Colon (tissue), 2 donors: ENCODE results near the gene TPCN2.

ENCODE experiments used
- FAIRE-seq: peaks from 2 replicates; lab custom pipeline; 2012; peaks lifted over from hg19 to GRCh38; lab: Jason Lieb, UNC
- donor health status: control.
- donor health status: control.

Gene TPCN2

DNA sequence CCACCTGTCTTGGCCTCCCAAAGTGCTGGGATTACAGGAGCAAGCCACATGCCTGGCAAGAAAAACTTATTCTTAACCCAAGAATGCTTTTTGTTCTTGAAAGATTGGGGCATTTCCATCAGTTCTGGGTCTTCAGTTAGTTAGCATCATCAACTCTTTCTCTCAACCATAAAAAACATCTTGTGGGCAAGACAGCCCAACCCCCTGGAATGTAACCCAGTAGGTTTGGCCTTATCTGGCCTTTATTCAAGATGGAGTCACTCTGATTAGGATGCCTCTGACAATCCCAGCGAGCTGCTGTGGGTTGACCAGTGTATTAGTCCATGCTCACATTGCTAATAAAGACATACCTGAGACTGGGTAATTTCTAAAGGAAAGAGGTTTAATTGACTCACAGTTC, 9.2 kb upstream of the TPCN2 start:
- FAIRE-seq, result no peak

DNA sequence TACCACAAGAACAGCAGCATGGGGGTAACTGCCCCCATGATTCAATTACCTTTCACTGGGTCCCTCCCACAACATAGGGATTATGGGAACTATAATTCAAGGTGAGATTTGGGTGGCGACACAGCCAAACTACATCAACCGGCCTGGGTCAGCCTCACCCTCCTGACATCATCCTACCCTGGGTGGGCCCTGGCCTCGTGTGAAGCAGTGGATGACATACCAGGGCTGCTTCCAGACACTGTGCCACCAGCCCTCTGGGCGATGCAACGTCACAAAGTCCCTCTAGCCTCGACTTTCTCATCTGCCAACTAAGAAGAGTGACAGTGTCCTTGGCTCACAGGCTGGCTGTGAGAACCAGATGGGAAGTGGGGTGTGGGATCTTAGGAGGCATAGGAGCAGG, 8.7 kb upstream of the TPCN2 start:
- FAIRE-seq, result no peak

DNA sequence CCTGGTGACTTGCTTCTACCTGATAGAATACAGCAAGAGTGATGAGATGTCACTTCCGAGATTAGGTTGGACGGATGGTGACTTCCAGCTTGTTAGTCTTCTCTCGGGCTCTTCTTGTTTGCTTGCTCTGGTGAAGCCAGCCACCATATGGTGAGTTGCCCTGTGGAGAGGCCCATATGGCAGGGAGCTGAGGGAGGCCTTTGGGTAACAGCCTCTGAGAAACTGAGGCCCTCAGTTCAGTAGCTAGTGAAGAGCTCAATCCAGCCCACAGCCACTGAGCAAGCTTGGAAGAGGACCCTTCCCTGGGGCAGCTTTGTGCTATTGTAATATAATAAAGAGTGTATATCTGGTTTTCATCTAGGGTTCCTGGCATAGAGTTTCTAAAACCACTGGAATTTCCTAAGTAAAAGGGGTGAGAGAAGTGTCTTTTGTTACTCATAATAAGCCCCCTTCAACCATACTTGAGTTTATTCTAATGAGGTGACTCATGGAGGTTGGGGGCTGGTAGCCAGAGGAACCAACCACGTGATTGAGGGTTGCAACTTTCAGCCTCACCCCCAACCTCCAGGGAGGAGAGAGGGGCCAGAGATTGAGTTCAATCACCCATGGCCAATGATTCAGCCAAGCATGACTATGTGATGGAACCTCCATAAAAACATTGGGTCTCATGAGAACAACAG, 8.0 kb upstream of the TPCN2 start:
- no peak for FAIRE-seq

DNA sequence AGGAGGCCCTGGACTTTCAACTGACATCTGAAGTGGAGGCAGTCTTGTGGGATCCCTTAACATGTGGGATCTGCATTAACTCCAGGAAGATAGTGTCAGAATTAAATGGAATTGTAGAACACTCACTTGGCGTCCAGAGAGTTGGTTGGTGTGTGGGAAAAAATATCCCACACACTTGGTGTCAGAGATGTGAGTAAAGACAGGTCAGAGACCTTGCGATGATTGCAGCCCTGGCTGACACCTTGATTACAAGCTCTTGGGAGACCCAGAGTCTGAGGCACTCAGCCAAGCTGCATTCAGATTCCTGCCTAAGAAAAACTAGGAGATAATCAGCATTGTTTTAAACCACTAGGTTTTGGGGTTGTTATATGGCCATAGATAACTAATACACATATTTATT, 7.2 kb upstream of the TPCN2 start:
- no peak for FAIRE-seq

DNA sequence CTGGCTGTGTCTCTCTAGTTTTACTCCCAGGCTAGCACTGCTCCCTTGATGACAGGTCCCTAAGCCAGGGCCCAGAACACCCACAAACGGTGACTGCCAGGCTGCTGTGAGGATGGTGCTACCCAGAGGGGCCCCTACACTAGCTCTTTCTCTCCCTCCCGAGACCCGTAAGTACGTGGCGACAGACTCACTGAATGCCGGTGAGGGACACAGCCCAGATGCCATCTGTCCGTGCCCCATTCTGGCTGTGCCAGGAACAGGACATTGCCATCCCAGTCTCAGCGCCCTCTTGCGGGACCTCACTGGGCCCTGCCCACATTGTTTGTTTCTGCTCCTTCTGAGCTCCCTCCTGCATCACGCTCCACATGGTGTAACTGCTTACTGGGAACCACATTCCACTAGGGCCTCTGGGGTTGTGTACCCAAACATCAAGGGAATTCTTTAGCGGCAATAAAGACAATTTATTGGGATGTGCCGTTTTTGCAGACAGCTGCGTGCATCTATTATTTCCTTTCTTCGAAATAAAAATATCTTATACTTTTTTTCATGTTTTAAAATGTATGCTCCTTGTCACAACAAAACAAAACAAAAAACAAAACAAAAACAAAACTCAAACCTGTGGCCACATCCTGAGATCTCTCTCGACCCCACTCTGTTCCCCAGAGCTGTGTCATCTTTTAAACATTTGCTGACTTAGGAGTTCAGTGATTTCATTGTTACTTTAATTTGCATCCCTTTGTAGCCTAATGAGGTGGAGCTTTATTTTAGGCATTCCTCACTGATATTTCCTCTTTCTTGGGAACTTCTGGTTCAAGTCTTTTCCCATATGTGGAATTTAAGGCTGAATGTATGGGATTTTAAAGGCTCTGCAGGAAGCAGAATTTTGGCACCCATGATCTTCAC, 4.4 kb upstream of the TPCN2 start:
- FAIRE-seq, result no peak

DNA sequence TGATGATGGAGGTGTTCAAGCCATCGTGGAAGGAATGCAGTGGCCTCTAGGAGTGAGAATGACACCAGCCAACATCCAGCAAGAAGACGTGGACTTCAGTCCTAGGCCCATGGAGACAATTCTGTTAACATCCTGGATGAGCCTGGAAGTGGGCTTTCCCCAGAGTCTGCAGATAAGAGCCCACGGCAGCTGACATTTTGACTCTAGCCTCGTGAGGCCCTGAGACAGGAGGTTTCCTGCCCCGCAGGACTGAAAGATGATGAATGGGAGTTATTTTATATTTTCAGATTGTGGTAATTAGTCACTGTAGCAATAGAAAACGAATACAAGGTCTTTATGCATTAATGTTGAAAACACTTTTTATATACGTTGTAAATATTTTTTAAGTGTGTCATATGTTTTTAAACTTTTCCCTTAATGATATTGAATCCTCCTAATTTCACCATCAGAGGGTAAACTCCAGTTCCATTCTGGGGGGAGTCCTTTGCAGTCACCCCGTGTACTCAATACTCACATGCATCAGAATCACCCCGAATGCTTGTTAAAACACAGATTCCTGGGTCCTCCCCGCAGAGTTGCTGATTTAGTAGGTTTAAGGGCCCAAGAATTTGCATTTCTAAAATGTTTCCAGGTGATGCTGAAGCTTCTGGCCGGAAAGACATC, 570 bp upstream of the TPCN2 start:
- no peak for FAIRE-seq

DNA sequence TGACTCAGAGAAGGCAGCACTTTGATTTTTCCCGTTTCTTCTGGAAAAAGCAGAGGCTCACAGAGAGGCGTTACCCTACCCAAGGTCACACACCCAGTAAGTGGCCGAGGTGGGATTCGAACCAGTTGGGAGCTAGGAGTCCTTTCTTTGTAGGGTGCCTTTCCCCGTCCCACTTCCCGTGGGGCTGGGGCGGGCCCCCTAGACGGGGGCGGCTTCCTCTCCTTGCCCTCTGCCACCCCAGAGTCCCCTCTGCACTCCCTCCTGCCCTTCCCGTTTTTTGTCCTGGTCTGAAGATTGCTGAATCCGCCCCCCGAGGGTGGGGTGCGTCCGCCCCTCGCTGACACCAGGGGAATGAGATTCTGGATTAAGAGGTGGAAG, 747 bp downstream of the TPCN2 start:
- FAIRE-seq, result no peak

DNA sequence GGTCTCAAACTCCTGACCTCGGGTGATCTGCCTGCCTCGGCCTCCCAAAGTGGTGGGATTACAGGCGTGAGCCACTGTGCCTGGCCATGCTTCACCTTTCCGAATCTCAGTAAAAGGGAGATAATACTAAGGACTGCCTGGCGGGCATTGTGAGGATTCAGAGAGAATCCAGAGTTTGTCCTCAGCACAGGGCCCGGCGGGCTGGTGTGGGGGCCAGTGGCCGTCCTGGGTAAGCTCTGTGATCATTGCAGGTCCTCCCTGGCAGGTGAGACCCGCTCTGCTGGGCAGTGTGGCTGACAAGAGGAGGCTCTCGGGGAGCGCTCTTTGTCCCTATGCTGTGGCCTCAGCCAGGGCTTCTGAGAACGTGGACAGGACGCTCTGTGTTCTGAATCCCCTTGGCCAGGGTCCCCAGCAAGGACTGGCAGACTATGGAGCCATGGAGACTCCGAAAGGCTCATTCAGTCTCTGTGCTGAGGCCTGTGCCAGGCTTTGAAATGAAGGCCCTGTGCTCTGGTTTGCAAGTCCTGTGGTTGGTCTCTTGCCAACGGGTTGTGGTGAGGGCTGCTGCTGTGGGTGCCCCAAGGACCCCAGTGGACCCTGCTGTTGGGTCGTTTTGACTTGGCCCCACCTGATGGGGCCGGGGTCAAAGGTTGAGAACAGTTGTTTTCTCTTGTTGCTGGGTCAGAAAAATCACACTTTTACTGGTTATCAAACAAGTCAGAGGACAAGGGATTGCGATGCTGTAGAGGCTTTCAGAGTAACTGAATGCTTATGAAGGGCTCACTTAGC, 2.1 kb downstream of the TPCN2 start:
- no peak for FAIRE-seq

DNA sequence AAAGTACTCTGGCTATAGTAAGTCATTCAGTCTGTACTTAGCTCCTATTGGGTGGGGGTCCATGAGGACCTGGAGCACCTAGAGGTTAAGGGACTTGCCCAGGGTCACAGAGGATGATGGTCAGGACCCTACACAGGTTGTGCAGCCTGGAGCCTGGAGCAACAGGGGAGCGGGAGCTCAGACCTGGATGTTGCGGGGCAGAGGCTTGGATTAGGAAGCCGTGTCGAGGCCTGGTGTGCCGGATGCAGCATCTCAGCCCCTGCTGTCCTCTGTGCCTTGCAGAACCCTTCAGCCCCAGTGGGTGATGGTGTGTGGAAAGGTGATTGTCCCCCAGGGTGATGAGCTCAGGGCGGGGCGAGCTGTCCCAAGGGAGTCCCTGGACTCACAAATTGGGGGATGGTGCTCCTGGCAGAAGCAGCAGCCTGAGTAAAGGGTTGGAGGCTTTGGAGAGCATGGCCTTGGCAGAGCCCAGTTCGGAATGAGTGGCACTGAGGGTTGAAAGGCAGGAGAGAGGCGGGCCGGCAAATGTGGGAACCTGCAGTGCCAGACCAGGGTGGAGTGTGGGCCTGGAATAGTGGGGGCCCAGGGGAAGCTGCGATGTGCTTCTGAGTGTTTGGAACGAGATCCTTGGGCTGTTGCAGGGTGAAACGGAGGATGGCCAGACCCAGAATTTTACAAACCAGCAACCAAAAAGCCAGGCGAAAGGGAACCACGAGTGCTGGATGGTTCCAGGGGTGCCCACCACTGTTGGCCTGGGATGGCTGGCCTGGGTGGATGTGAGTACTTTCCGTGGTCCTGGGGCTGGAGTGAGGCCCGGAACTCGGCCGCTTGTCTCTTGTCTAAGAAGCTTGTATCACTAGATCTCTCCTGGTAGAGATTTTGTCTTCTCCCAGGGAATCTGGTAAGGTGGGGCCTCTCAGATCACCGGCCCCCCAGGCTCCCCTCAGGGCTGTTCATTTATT, 2.9 kb downstream of the TPCN2 start:
- no peak for FAIRE-seq

DNA sequence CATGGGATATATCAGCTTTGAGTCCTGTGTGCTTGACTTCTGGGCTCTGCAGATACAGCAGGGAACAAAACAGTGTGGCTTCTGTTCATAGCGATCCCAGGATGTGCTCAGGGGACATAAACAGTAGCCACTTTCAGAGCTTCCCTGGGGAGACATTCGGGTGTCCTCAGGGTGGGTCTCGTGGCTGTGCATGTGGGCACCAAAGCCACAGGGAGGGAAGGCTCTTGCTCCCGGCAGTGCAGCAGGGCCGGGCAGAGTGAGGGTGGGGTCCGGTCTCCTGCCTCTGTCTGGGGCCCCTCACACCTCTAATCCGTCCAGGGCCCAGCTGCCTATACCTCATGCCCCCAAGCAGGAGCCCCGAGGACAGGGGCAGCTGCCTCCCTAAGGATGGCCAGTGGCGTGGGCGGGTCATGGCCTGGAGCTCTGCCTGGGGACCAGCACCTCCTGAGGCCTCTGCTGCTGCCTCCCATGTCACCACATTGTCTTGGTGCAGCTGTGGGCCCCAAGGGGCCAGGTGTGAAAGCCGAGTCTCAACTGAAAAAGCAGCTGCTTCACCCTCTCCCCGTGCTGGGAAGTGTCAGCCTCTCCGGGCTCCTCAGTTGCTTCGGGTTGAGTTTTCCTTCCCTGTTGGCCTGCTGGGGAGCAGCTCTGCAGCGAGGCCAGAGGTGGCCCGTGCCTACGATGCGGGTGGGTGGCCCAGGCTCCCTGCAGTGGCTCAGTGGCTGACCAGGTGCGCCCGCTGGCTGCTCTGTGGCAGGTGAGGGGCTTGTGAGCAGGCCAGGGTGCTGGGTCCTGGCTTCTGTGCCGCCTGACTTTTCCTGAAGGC, 3.8 kb downstream of the TPCN2 start:
- FAIRE-seq, result no peak

DNA sequence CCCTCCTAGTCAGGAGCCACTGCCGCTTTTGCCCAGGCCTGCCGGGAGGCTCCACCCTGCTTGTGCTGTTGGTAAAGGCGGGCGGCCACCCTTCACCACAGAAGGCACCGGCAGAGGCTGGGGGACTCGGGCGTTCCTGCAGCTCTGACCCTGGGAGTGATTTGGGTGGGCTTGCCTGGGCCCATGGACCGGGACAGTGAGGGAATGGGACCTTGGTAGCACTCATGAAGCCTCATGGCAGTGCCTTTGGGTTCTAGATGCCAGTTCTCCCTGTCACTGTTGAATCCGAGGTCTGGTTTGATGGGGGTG, 4.4 kb downstream of the TPCN2 start:
- FAIRE-seq, result no peak

DNA sequence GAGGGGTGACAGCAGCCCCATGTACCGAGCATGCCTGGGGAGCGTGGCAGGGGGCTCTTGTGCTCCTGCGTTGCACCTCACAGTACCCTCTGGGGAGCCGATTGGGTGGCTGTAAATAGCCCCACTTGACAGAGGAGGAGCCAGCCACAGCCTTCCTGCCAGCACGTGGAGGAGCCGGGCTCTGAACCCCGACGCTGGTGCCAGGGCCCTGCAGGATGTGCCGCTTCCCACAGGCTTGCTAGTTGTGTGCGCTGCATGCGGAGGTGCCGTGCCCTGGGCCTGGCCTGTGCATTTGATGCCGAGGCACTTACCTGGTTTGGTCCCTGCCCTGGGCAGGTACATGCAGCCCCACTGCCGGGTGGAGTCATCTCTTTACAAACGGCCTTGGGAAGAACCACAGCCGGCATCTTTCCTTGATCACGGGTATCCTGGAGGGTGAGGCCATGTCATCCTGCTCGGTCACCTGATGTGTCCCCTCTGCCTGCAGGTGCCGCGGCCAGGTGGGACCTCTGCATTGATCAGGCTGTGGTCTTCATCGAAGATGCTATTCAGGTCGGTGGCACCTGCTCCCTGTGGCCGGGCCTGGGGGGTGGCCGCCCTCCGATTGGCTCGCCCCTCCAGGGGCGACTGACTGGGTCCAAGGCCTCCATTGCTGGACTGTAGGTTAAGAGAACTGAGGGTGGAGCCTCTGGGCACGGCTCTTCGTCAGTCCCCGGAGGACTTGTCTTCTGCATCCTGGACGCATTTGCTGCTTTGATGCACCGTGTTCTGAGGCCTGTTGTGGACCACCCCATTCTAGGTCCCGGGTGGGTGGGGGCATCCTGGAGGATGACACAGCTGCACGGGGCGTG, 5.0 kb downstream of the TPCN2 start:
- no peak for FAIRE-seq

DNA sequence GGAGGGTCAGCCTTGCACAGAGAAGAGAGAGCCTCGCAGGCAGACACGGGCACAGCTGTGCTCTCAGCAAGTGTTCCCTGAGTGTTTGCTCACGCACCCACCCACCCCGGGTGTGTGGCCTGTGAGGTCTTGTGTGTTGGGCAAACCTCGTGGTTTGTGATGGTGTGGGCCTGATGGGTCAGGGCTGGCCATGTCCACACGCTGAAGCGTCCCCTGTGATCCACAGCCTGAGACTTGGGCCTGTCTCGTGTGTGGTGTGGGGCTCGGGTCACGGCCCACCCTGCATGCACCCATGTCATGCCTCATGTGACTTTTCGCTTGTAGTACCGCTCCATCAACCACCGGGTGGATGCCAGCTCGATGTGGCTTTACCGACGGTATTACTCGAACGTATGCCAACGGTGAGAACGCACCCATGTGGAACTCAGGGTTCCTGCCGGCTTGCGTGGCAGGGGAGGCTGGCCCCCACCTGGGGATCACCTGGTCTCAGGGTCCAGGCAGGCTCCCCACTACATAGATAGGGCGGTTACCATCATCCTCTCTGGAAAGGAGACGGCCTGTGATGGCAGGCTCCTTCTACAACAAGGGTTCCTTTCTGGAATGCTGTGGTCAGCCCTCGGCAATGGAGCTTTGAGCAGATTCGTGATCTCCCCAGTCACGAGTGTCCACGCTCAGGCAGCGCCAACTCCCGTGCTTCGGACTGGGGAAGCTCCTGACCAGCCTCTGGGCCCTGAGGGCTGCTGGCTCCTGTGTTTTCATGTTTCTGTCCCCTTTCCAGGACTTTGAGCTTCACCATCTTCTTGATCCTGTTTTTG, 5.9 kb downstream of the TPCN2 start:
- FAIRE-seq, result no peak

DNA sequence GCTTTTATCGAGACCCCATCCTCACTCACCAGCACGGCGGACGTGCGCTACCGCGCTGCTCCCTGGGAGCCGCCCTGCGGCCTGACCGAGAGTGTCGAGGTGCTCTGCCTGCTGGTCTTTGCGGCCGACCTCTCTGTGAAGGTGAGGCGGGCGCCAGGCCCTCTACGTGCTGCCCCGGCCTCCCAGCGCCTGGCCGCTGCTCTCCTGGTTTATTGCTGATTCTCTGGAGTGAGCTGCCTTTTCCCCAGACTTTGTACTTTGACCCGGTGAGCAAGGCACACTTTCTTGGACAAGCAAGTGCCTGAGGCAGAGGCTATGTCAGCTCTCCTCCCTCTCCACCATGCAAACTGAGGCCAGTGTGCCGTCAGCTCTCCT, 6.5 kb downstream of the TPCN2 start:
- FAIRE-seq, result no peak

DNA sequence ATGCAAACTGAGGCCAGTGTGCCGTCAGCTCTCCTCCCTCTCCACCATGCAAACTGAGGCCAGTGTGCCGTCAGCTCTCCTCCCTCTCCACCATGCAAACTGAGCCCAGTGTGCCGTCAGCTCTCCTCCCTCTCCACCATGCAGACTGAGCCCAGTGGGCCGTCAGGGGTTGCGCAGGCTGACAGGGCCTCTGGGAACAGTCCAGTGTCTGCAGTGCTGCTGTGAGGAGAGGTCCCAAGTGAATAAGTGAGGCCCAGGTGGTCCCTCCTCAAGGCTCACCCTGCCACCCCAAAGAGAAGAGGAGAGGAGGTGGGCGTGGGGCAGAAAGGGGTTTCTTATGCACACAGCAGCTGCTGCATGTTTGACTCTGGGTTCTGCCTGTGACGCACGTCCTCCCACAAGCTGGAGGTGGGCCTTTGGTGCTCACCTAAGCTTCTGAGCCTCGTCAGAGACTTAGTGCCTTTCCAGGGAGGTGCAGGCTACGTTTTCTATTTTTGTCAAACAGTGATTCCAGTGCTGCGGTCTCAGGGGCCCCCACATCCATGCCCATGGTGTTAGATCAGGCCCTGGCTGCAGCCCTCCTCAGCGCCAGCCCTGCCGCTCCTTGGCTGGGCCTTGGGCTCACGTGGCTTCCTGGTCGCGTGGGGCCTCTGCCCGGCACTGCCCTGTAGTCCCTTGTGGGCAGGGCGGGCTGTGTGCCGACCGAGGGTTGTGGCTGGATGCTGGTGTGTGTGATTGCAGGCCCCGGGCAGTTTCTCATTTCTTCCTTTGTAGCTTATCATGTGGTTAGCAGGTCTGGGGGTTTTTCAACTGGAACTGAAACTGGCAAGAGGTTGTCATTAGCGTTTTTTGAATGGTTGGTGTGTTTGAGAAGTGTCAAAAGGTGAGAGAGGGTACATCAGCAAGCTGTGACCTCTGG, 7.1 kb downstream of the TPCN2 start:
- no peak for FAIRE-seq

DNA sequence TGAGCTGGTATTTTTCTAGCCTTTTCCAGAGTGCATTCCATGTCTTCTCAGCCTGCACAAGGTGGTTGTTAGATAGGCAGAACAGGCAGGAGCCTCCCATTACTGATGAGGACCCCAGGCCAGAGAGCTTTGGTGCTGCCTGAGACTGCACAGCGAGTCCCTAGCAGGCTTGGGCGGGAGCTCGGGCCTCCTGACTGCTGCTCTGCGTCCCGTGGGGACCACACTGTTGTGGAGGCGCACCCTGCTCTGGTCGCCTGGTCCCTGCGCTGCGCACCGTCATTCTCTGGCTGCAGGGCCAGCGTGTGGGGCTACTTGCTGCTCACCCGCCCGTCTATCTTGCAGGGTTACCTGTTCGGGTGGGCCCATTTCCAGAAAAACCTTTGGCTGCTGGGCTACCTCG, 8.5 kb downstream of the TPCN2 start:
- FAIRE-seq, result no peak

DNA sequence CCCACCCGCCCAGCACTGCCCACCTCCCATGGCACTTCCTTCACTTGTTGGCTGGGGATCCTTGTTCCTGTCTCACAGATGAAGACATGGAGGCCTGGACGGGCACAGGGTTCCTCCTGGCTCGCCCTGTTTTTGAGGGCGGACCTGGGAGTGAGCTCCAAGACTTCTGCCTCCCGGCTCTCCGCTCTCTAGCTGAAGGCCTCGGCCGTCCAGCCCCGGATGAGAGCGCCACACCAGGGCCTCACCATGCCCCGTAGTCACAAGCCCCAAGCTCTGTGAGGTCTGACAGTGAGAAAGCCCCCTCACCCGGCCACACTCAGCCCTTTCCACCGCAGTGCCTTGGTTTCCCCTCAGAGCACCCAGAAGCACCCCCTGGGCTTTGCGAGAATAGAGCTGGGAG, 9.1 kb downstream of the TPCN2 start:
- no peak for FAIRE-seq
